ENCODE data around the gene CWC25. TPM values are rescaled to one million over a fixed set of nuclear protein-coding genes. Genes with fewer than 3 reads are reported as not detected.

CWC25 gene
- total RNA-seq, 1 experiment from 2014 or later, result 23.9 TPM

DNA sequence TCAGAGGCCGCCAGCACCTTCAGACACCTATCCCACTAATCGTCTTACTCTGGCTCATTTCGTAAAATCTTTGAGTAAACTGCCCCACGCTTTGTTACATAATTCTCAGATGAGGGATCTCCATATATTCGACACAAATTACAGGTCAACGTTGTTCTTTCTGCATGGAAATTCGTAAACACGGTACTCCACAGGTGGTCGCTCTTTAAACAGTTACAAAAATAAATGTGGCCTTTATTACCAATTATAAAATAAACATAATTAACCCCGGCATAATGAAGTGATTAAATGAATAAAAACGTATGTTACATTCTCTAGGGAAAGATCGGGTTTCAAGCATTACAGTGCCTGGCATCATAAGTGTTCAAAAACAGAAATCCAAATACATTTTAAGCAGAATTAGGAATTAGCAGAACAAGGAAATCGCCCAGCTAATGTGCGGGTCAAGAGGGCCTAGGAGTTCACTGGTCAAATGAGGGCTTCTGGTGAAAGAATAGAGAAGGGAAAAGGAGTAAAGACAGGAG, 24.8 kb downstream of the CWC25 start:
- Histone ChIP-seq H3K4me1 (ENCODE audit: control insufficient read depth in 1 of 2, insufficient read depth in 2 of 2, low read length in 2 of 2) (peaks cover 11 to 20% of the 10 kb centered on the region in 2 experiments), H3K27ac (ENCODE audit: low read depth, low read length) (peak overlapping the region; percentile 99), H3K79me2 (ENCODE audit: insufficient read depth, low read length) (peaks cover 39% of the 10 kb centered on the region), H3K27me3 (ENCODE audit: insufficient read depth, low read length) (no peaks in the 10 kb centered on the region), H3K36me3 (ENCODE audit: control insufficient read depth in 1 of 2, insufficient read depth in 2 of 2, low read length in 2 of 2) (peaks cover 21 to 22% of the 10 kb centered on the region in 2 experiments; a peak in 3 of 4 replicates), H3K9me3 (ENCODE audit: control insufficient read depth in 1 of 2, insufficient read depth in 1 of 2, low read depth in 1 of 2, low read length in 2 of 2) (no peaks in the 10 kb centered on the region), H2AFZ (ENCODE audit: low read depth, low read length, poor library complexity, severe bottlenecking) (no peak overlapping the region), H3K4me2 (ENCODE audit: low read length) (peak overlapping the region; percentile 88), H3K4me3 (replicated peaks in 1 of 2; ENCODE audit: low read depth in 1 of 2, low read length in 2 of 2) (peak overlapping the region; percentile 53 to 85), H3K9ac (ENCODE audit: low read length) (peak overlapping the region; percentile 79), H3K9me2 (ENCODE audit: insufficient read depth) (no peaks in the 10 kb centered on the region), H4K20me1 (ENCODE audit: insufficient read depth) (no peaks in the 10 kb centered on the region)
- intact Hi-C loops (cut with micrococcal nuclease), result no loop called here
- no peak for TF ChIP-seq EZH2 (IDR thresholded peaks at IDR 0.05)
- TF ChIP-seq, protein P1, sequence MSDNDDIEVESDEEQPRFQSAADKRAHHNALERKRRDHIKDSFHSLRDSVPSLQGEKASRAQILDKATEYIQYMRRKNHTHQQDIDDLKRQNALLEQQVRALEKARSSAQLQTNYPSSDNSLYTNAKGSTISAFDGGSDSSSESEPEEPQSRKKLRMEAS (IDR thresholded peaks at IDR 0.05), result no peak; the same call in 1 of the 2 replicates
- ATAC-seq, result no peak
- RAD21 ChIA-PET (ENCODE audit: low non-redundant PET in 1 of 2, low total read pairs in 2 of 2, uncharacterized antibody in 2 of 2, unreplicated experiment in 2 of 2), result no interaction called here
- DNase-seq (ENCODE audit: low read depth, low spot score), result no peak
- BruUV-seq (replicated peaks), result TSS peak; percentile 91
- POLR2A ChIA-PET, result no interaction called here
- CTCF ChIA-PET, result no interaction called here

DNA sequence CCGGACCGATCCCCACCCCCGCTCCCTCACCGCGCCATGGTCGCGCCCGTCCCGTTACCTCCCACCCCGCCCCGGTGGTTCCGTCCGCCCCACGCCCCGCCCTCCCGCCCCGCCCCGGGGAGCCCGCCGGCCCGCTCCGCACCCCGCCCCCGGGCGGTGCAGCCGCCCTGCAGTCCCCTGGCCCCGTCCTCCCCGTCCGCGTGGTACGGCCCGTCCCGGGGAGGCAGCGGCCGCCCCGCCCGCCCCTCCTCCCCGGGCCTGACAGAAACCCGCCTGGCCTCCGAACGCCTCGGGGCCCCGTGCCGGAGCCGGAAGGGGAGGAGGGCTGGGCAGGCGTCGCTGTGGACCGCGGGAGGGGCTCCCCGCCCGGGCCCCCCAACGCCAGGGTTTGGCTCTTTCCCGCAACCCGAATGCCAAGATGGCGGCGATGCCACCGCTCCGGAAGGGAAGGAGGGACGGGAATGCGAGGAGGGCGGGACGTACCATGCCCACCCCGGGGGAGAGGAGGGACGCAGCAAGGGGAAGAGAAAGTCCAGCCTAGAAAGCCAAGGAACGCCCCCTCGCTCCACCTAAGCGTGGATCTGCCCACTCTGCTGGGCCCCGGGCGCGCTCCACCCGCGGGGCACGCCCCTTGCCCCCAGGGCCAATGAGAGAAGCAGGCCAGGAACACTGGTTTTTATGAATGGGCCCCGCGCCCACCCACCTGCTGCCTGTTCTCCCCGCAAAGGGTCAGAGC, 25.5 kb downstream of the CWC25 start, which contains the start of gene PIP4K2B:
Gene PIP4K2B (minus strand): TSS at position 56 of the 736 bp plus-strand sequence. CDS start 132 bp downstream, outside the sequence.
- H3K9me2 ChIP-seq (ENCODE audit: insufficient read depth), result no peaks in the 10 kb centered on the region
- RAD21 ChIA-PET (ENCODE audit: low non-redundant PET in 1 of 2, low total read pairs in 2 of 2, uncharacterized antibody in 2 of 2, unreplicated experiment in 2 of 2), result no interaction called here
- intact Hi-C loops (cut with micrococcal nuclease), result loop anchor here (5.0 kb wide), 1 partner anchor 47 kb away; the partner anchor contains the start of gene PSMB3
- no peak within 1 kb of the TSS for H2AFZ ChIP-seq (ENCODE audit: low read depth, low read length, poor library complexity, severe bottlenecking)
- peaks cover 43% of the 10 kb centered on the region for H3K79me2 ChIP-seq (ENCODE audit: insufficient read depth, low read length)
- H3K36me3 ChIP-seq (ENCODE audit: control insufficient read depth in 1 of 2, insufficient read depth in 2 of 2, low read length in 2 of 2), result peaks cover 16 to 22% of the 10 kb centered on the region in 2 experiments; a peak in 3 of 4 replicates
- peak within 1 kb of the TSS; percentile 80 for H3K9ac ChIP-seq (ENCODE audit: low read length)
- H3K4me3 ChIP-seq (replicated peaks in 1 of 2; ENCODE audit: low read depth in 1 of 2, low read length in 2 of 2), result peak within 1 kb of the TSS; percentile 83 to 85
- no peaks in the 10 kb centered on the region for H3K27me3 ChIP-seq (ENCODE audit: insufficient read depth, low read length)
- POLR2A ChIA-PET, result no interaction called here
- H3K9me3 ChIP-seq (ENCODE audit: control insufficient read depth in 1 of 2, insufficient read depth in 1 of 2, low read depth in 1 of 2, low read length in 2 of 2), result no peaks in the 10 kb centered on the region
- ATAC-seq (peak; percentile 92), DNase-seq (ENCODE audit: low read depth, low spot score) (peak; percentile 97)
- H3K4me2 ChIP-seq (ENCODE audit: low read length), result peak within 1 kb of the TSS; percentile 88
- peak within 1 kb of the TSS; percentile 99 for H3K27ac ChIP-seq (ENCODE audit: low read depth, low read length)
- CTCF ChIA-PET, result no interaction called here
- H3K4me1 ChIP-seq (ENCODE audit: control insufficient read depth in 1 of 2, insufficient read depth in 2 of 2, low read length in 2 of 2), result peaks cover 11 to 20% of the 10 kb centered on the region in 2 experiments
- TF ChIP-seq, protein P1 (IDR thresholded peaks at IDR 0.05), result peak; percentile 65
- peak; percentile 70 for TF ChIP-seq TCF7L2 (IDR thresholded peaks at IDR 0.05; ENCODE audit: borderline replicate concordance, extremely low read depth, insufficient read depth, insufficient read length)
- TF ChIP-seq SRF (IDR thresholded peaks at IDR 0.05; ENCODE audit: low read depth), result no peak
- peak; percentile 73 for TF ChIP-seq JUND (IDR thresholded peaks at IDR 0.05)
- TF ChIP-seq YY1 (IDR thresholded peaks at IDR 0.05; ENCODE audit: extremely low read depth, insufficient replicate concordance, low read depth, low read length), result peak; percentile 95
- TF ChIP-seq RAD21 (IDR thresholded peaks at IDR 0.05; ENCODE audit: low read depth), result no peak
- TF ChIP-seq, protein P2, sequence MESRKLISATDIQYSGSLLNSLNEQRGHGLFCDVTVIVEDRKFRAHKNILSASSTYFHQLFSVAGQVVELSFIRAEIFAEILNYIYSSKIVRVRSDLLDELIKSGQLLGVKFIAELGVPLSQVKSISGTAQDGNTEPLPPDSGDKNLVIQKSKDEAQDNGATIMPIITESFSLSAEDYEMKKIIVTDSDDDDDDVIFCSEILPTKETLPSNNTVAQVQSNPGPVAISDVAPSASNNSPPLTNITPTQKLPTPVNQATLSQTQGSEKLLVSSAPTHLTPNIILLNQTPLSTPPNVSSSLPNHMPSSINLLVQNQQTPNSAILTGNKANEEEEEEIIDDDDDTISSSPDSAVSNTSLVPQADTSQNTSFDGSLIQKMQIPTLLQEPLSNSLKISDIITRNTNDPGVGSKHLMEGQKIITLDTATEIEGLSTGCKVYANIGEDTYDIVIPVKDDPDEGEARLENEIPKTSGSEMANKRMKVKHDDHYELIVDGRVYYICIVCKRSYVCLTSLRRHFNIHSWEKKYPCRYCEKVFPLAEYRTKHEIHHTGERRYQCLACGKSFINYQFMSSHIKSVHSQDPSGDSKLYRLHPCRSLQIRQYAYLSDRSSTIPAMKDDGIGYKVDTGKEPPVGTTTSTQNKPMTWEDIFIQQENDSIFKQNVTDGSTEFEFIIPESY (IDR thresholded peaks at IDR 0.05; ENCODE audit: extremely low read depth, insufficient replicate concordance, low read length), result peak; percentile 7
- peak; percentile 65 for TF ChIP-seq POLR2A (IDR thresholded peaks at IDR 0.05; ENCODE audit: borderline replicate concordance, extremely low read depth, insufficient read depth, insufficient read length)
- TF ChIP-seq ELF1 (IDR thresholded peaks at IDR 0.05; ENCODE audit: borderline replicate concordance, low read depth), result no peak; the same call in 1 of the 2 replicates
- peak; percentile 85 for TF ChIP-seq POLR2AphosphoS5 (IDR thresholded peaks at IDR 0.05; ENCODE audit: low read depth, low read length)
- no peak for TF ChIP-seq ZFX (IDR thresholded peaks at IDR 0.05)
- peak; percentile 97 for TF ChIP-seq EGR1 (IDR thresholded peaks at IDR 0.05; ENCODE audit: low read depth)
- peak; percentile 89 for TF ChIP-seq SP1 (IDR thresholded peaks at IDR 0.05; ENCODE audit: low read depth)
- TF ChIP-seq, protein P3, sequence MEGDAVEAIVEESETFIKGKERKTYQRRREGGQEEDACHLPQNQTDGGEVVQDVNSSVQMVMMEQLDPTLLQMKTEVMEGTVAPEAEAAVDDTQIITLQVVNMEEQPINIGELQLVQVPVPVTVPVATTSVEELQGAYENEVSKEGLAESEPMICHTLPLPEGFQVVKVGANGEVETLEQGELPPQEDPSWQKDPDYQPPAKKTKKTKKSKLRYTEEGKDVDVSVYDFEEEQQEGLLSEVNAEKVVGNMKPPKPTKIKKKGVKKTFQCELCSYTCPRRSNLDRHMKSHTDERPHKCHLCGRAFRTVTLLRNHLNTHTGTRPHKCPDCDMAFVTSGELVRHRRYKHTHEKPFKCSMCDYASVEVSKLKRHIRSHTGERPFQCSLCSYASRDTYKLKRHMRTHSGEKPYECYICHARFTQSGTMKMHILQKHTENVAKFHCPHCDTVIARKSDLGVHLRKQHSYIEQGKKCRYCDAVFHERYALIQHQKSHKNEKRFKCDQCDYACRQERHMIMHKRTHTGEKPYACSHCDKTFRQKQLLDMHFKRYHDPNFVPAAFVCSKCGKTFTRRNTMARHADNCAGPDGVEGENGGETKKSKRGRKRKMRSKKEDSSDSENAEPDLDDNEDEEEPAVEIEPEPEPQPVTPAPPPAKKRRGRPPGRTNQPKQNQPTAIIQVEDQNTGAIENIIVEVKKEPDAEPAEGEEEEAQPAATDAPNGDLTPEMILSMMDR (IDR thresholded peaks at IDR 0.05 in 2 of 3, conservative IDR thresholded peaks at IDR 0.05 in 1 of 3; ENCODE audit: borderline replicate concordance in 1 of 3, insufficient read depth in 1 of 3, low read depth in 2 of 3, low read length in 2 of 3), result no peak
- H4K20me1 ChIP-seq (ENCODE audit: insufficient read depth), result no peaks in the 10 kb centered on the region
- no TSS peak for BruUV-seq (replicated peaks)
